C4-2B (cell line): ENCODE data around the gene DMC1.

Experiments
- ZFX ChIP-seq: fragments of 450-650 bp; IDR thresholded peaks from 2 replicates; pipeline ENCODE4 v1.6.1; 2017
- TF ChIP-seq, protein P1 (sequence below): fragments of 450-650 bp; conservative IDR thresholded peaks from 2 replicates; pipeline ENCODE4 v1.5.1; 2017; ENCODE audit warnings: mild to moderate bottlenecking

DNA sequence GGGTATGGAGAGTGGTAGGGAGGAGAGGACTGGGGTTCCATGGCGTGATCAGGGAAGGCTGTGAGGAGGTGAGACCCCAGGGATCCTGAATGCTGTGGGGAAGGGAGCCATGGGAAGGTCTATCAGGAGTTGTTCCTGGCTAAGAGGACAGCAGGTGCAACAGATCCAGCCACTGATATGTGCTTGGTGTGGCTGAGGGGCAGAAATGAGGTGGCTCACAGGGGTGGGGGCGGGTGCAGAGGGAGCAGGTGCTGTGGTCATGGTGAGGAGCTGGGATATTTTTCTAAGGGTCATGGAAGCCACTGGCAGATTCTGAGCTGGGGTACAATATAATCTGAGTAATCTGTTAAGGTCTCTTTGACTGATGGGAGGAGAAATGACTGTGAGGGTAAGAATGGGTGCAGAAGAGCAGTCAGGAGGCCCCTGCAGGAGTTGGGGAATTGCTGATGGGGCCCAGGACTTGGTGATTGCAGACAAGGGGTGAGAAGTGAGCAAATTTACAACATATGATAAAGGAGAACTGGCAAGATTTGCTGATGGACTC is 31.3 kb upstream of the DMC1 start:
- TF ChIP-seq, protein P1, sequence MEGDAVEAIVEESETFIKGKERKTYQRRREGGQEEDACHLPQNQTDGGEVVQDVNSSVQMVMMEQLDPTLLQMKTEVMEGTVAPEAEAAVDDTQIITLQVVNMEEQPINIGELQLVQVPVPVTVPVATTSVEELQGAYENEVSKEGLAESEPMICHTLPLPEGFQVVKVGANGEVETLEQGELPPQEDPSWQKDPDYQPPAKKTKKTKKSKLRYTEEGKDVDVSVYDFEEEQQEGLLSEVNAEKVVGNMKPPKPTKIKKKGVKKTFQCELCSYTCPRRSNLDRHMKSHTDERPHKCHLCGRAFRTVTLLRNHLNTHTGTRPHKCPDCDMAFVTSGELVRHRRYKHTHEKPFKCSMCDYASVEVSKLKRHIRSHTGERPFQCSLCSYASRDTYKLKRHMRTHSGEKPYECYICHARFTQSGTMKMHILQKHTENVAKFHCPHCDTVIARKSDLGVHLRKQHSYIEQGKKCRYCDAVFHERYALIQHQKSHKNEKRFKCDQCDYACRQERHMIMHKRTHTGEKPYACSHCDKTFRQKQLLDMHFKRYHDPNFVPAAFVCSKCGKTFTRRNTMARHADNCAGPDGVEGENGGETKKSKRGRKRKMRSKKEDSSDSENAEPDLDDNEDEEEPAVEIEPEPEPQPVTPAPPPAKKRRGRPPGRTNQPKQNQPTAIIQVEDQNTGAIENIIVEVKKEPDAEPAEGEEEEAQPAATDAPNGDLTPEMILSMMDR: no peak
- no peak for TF ChIP-seq ZFX
